Occipital lobe (tissue), 2 donors: ENCODE data around the gene CYP27B1. TPM values are rescaled to one million over a fixed set of nuclear protein-coding genes. Genes with fewer than 3 reads are reported as not detected.
A peak's percentile ranks its signal among the peaks of the same experiment; 100 is the strongest.

ENCODE experiments used
- DNase-seq: peaks from one replicate; lab custom pipeline; 2025; lab: John Stamatoyannopoulos, UW
- total RNA-seq: library from RNA; depleted of rRNA; stranded (reverse); fragments of >200 nt; gene quantifications from one replicate; pipeline ENCODE4 v1.2.3, GENCODE V29; 2014

Gene CYP27B1
- total RNA-seq, 1 donor from 2014 or later: not detected

GRCh38 chr12:57736741-57737466 lies 30.0 kb downstream of the CYP27B1 start:
- DNase-seq: no peak

GRCh38 chr12:57735952-57736740 lies 30.7 kb downstream of the CYP27B1 start:
- DNase-seq: peak; percentile 71

DNA sequence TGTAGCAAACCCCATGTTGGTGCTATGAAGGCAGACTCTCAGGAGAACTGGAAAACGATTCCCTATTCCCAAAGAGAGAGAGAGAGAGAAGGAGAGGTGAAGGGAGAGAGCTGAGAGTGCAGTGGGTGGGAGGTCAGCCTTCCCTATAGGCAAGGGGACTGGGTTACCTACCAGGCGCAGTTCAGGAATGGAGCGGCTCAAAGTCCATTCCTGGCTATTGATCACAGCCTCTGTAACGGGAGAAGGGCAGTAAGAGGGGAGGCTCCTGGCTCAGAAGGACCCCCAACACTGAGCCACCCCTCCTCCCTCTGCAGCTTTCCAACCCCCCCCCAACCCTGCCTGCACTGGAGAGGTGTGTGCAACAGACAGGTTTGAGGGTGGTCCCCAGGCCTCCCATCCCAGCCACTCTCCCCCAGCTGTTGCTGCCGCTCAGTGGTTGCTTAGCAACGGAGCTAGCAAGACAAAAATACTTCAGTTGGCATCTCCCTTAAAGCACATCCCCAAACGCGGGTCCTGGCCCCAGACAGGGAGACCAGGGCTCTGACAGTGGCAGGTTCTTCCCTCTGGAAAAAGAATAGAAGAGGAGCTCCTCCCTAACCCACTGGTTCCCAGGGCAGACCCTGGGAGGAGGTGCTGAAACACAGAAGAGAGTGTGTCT lies 31.6 kb downstream of the CYP27B1 start:
- DNase-seq: no peak

DNA sequence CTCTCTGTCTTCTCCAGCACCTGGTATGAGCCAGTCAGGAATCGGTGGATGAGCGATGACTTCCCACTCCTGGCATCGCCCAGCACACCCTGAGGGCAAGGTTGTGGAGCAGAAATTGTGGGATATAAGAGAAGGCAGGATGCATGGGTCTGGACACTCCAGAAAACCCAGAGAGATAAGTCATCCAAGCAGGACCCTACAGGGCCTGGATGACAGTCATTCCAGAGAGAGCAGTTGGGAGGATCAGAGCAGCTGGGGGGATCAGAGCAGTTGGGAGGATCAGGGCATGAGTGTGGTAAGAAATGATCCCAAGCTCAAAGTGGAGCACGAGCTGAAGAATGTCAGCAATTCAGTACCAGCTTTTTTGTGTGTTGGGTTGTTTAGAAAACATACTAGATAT lies 32.3 kb downstream of the CYP27B1 start:
- no peak for DNase-seq

DNA sequence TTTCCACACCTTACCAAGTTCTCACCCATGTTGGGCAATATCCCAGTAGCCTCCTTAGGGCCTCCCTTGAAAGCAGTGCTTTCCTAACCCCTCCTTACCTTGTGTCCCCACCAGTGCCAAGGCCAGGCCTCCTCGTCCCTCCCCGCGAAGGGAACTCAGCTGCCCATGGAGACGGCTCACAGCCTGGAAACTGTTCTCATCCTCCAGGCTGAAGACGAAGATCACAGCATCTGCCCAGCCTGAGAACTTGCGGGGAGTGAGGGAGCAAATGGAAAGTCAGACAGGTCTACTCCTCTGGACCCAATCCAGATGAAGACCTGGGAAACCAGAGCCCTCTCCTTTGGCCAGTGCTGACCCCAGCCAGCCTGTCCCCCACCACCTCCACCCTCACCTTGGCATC lies 33.0 kb downstream of the CYP27B1 start:
- DNase-seq: no peak

DNA sequence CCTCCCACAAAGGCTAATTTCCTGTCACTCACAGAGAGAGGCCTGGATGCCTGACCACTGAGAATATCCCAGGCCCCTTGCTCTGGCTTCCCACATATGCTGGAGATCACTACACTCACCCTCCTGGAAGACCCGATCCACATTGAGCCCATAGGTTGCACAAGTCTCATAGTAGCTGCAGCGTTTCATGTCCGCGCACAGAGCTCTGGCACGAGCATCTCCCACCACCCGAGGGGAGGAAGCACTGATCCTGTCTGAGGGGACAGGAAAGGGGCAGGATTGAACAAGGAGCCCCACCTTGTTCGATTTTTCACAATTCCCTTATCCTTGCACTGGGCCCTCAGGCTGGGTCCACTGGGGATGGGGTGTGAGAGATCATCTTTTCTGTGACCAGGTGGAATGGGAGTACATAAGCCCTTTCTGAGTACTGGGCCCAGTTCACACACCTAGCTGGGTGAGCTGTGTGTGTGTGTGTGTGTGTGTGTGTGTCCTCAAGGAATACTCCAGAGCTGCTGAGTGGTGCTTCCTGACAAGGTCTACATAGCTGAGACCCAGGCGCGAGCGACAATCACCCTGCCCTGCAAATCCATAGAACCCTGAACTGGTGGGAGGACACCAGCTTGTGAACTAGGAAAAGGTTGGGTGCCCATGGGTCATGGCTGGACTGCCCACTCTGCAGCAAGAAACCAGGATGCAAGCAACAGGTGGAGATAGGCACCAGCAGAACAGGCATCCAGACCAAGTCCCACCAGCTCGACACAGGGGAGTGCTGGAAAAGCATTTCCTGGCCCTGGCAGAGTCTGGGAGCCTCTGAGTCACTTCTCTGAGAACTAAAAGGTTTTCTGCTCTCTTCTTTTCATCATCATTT lies 33.9 kb downstream of the CYP27B1 start:
- DNase-seq: no peak

- DNase-seq: no peak
These were observed 34.6 kb downstream of the CYP27B1 start for GRCh38 chr12:57732270-57732669.

DNA sequence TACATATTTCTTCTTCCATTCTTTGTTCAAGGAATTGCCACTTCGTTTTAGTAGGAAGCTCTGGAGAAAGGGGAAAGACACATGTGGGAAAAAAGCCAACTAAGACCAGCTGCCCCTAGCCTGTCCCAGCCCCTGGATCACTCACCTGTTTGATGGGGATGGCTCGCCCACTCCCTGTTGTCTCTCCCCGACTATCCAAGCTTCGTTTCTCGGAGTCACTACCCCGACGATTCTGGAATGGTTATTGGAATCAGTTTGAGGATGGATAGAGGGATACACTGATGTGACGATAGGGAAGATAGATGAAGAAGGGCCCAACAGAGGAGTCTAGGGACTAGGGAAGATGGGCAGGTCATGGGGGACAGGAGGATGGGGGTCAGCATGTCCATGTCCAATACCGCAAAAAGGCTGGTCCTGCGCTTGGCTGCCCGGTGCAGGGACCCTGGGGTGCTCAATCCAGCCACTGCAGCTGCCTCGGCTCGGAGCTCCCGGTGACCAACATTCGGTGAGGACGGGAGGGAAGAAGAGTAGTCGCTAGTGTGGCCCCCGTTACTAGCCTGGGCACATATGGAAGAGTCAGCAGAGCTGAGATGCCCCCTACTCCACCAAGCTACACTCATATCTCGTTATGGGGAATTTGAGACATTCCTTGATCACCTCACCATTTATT lies 35.3 kb downstream of the CYP27B1 start:
- no peak for DNase-seq

DNA sequence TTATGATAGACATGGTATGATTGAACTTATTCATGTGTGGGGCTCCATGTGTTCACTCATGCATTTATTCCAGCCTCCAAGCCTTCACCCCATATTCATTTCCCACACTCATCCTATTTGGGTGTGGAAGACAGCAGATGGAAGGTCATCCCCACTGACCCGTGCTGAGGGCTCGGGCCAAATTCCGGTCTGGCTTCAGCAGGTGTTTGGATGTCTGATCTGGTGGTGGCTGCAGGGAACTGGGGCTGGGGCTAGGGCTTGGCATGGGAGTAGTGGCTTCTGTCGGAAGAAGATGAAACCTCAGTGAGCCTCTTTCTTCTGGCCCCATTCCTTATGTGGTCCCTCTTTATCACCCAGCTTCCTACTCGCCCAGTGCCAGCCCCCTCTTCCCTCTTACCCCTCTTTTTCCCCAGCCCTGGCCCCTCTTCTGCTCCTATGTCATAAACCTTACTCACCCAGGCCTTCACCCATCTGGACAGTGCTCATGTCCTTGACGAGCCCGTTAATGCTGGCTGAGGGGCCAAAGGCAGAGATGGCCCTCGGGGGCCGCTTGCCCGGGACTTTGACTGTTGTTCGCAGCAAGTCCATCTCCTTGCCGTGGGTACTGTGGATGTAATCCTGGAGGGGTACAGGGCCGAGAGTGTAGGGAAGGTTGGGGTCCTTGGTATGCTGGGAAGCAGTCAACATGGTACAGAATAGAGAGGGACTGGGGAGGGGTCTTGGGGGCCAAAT lies 36.4 kb downstream of the CYP27B1 start:
- no peak for DNase-seq

GRCh38 chr12:57729321-57729844 lies 37.5 kb downstream of the CYP27B1 start:
- no peak for DNase-seq

- DNase-seq: no peak
These were observed 39.0 kb downstream of the CYP27B1 start for GRCh38 chr12:57727758-57728395.

DNA sequence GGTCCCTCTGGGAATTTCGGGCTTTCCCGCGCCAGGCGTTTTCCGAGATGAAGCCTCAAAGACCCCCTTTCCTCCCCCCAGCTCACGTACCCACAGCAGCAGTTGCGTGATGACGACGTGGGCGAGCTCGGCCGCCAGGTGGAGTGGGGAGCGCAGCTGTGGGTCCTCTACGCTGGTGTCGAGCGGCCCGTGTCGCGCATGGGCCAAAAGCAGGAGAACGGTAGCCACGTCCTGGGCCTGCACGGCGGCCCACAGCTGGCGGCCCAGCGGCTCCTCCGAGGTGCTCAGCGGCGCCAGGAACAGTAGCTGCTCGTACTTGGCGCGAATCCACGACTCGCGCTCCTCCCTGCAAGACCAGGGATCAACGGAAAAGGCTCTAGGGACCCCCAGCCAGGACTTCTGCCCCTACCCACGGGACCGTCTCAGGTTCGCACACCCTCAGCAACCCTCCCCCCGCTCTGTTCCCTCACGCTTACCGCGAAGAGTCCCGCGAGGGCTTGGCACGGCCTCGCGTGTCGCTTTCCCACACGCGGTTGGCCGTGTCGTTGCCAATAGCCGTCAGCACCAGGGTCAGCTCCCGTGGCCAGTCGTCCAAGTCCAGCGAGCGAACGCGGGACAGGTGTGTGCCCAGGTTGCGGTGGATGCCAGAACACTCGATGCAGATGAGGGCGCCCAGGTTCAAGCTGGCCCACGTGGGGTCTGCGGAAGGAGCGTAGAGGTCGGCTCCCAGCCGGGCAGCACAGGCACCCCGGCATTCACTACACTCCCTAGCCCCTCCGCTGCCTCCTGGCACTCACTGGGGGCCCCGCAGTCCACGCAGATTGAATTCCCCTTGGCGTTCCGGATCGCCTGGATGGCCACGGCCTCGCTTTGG lies 39.8 kb downstream of the CYP27B1 start:
- DNase-seq: no peak

GRCh38 chr12:57726151-57726883 lies 40.6 kb downstream of the CYP27B1 start:
- DNase-seq: peak; percentile 22

GRCh38 chr12:57725851-57726150 lies 41.1 kb downstream of the CYP27B1 start:
- DNase-seq: no peak

DNA sequence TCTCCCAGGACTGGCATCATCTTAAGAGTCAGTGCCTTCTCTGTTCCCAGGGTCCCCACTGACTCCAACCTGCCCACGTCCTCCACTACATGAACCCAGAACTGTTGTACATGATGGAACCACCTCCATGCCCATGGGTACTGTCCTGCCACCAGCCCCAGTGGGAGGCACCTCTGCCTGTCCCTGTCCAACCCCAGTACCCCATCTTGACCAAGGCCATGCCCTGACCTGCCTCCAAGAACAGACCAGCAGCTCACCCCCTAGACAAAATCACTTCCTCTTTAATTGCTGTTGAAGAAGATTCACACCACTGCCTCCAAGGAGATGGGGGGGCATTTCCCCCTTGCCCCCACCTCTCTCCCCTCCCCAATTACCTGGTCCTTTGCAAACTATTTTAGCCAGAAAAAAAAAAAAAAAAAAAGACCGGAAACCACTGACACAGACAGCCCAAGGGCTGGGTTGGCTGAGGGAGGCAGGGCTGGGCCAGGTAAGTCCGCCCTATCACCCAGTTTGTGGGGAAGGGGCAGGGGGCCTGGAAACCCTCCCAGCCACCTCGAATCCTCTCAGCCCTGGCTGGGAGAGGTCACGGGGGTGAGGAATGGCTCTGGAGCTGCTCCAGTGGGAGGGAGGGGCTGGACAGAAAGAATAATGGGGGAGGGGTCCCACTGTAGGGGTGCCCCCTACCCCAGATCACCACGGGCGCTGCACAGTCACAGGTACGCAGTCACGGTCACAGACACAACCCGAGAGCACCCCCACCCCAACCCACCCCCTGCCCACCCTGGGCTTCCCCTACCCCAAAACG lies 41.7 kb downstream of the CYP27B1 start:
- no peak for DNase-seq

GRCh38 chr12:57724003-57724935 lies 42.6 kb downstream of the CYP27B1 start:
- DNase-seq: no peak
